HG02642 (cell line): Measurements from ENCODE around the gene TM7SF3.
A peak's percentile ranks its signal among the peaks of the same experiment; 100 is the strongest.

ENCODE experiments used
- ATAC-seq: cut with Tn5 transposase; IDR thresholded peaks from one replicate; pipeline ENCODE4 v1.9.1; 2021; ENCODE audit warnings: mild to moderate bottlenecking; ENCODE audit not compliant: unreplicated experiment, poor library complexity

Gene TM7SF3

GRCh38 chr12:27015730-27016076 lies 1.5 kb upstream of the TM7SF3 start:
- ATAC-seq = no peak

GRCh38 chr12:27014859-27015729 lies 910 bp upstream of the TM7SF3 start:
- ATAC-seq = no peak

- ATAC-seq = peak; percentile 24
Measured at GRCh38 chr12:27013611-27014084, 536 bp downstream of the TM7SF3 start.

GRCh38 chr12:27012982-27013255 lies 1.3 kb downstream of the TM7SF3 start:
- no peak for ATAC-seq

GRCh38 chr12:27012239-27012981 lies 1.8 kb downstream of the TM7SF3 start:
- no peak for ATAC-seq

- ATAC-seq = no peak
Measured at GRCh38 chr12:27009881-27010301, 4.3 kb downstream of the TM7SF3 start.

- no peak for ATAC-seq
Measured at GRCh38 chr12:27008081-27008480, 6.1 kb downstream of the TM7SF3 start.

GRCh38 chr12:27006797-27007467 lies 7.3 kb downstream of the TM7SF3 start:
- no peak for ATAC-seq

GRCh38 chr12:27005495-27005894 lies 8.7 kb downstream of the TM7SF3 start:
- ATAC-seq = no peak

- no peak for ATAC-seq
Measured at GRCh38 chr12:27003421-27004381, 10.5 kb downstream of the TM7SF3 start.

- no peak for ATAC-seq
Measured at GRCh38 chr12:27002141-27002540, 12.0 kb downstream of the TM7SF3 start.

- no peak for ATAC-seq
Measured at GRCh38 chr12:27001663-27002062, 12.5 kb downstream of the TM7SF3 start.

- ATAC-seq = no peak
Measured at GRCh38 chr12:27000961-27001360, 13.2 kb downstream of the TM7SF3 start.

- no peak for ATAC-seq
Measured at GRCh38 chr12:26997003-26997402, 17.2 kb downstream of the TM7SF3 start.

GRCh38 chr12:26995706-26996105 lies 18.5 kb downstream of the TM7SF3 start:
- no peak for ATAC-seq

GRCh38 chr12:26994109-26994508 lies 20.1 kb downstream of the TM7SF3 start:
- ATAC-seq = no peak

- ATAC-seq = no peak
Measured at GRCh38 chr12:26991826-26992225, 22.4 kb downstream of the TM7SF3 start.

GRCh38 chr12:26989873-26990272 lies 24.3 kb downstream of the TM7SF3 start:
- ATAC-seq = no peak

GRCh38 chr12:26988703-26989102 lies 25.5 kb downstream of the TM7SF3 start:
- ATAC-seq = no peak
